T-helper 2 cell treated with Interferon-gamma antibody and Interleukin-4, amounts not matched to agents 5 μg/mL and 100 μg/mL, for 36 hours (primary cell): ENCODE measurements around the gene FAM229A.
A peak's percentile ranks its signal among the peaks of the same experiment; 100 is the strongest.
"Not testable (repeated sequence)": the region's sequence is repeated elsewhere in the genome, so short reads cannot be mapped to it uniquely, and the experiment has no call there.

Experiments used
- DNase-seq: peaks from one replicate; pipeline ENCODE4 v3.0.0; 2021; ENCODE audit warnings: low spot score
- H3K27ac Mint-ChIP-seq: one replicate; pipeline ENCODE4 v1.8.0; 2021; ENCODE audit warnings: mild to moderate bottlenecking, mixed read lengths
- H3K27me3 Mint-ChIP-seq: one replicate; pipeline ENCODE4 v1.8.0; 2021; ENCODE audit warnings: low read depth, mixed read lengths
- H3K36me3 Mint-ChIP-seq: one replicate; pipeline ENCODE4 v1.8.0; 2021; ENCODE audit warnings: low read depth, mixed read lengths
- H3K4me1 Mint-ChIP-seq: one replicate; pipeline ENCODE4 v1.8.0; 2021; ENCODE audit warnings: low read depth, mixed read lengths
- H3K4me3 Mint-ChIP-seq: one replicate; pipeline ENCODE4 v1.8.0; 2022; ENCODE audit warnings: mild to moderate bottlenecking, moderate library complexity, mixed read lengths
- H3K9me3 Mint-ChIP-seq: one replicate; pipeline ENCODE4 v1.8.0; 2021; ENCODE audit warnings: mixed read lengths

Gene FAM229A

DNA sequence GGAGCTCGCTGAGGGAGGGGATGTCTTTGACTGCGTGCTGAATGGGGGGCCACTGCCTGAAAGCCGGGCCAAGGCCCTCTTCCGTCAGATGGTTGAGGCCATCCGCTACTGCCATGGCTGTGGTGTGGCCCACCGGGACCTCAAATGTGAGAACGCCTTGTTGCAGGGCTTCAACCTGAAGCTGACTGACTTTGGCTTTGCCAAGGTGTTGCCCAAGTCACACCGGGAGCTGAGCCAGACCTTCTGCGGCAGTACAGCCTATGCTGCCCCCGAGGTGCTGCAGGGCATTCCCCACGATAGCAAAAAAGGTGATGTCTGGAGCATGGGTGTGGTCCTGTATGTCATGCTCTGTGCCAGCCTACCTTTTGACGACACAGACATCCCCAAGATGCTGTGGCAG, 1.4 kb upstream of the FAM229A start:
- Mint-ChIP-seq H3K9me3 (no peaks in the 10 kb centered on the region), H3K36me3 (peaks cover 28% of the 10 kb centered on the region), H3K27ac (no peak overlapping the region), H3K27me3 (peaks cover 9% of the 10 kb centered on the region), H3K4me1 (peaks cover 16% of the 10 kb centered on the region), H3K4me3 (no peak overlapping the region)
- DNase-seq, result no peak

DNA sequence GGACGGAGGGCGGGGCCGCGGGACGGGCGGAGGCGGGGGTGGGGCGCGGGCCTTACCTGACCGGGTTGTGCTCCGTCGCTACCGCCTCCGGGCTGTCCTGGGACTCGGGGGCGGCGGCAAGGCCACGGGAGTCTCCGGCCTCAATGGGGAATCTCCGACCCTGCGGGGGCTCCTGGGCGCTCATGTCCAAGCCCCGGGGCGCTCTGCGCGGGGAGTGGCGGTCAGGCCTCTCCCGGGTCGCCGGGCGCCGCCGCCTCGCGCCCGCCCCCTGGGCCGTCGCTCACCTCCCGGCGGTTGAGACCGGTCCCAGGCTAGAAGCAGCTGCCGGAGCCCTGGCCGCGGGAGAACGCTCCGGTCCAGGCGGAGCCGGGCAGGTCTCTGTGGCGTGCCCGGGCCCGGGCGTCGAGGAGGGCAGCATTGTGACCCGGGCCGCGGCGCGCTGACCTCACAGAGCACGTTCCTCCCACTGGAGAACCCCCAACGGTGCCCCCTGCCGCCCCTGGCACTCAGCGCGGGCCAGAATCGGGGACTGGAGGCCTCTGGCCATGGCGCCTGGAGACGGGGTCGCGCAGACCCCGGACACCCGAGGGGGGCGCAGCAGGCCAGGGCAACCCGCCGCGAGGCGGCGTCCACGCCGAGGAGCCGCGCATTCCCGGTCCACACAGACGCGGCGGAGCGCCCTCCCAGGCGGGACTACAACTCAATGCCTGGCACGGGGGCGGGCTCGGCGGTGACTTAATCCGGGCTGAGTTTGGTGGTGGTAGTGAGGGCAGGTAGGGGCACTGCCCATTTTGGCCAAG, 411 bp downstream of the FAM229A start:
- no peak overlapping the region for H3K27ac Mint-ChIP-seq
- peaks cover 23% of the 10 kb centered on the region for H3K36me3 Mint-ChIP-seq
- DNase-seq, result no peak
- H3K4me3 Mint-ChIP-seq, result peak overlapping the region; percentile 1
- peaks cover 9% of the 10 kb centered on the region for H3K27me3 Mint-ChIP-seq
- H3K4me1 Mint-ChIP-seq, result peaks cover 16% of the 10 kb centered on the region
- no peaks in the 10 kb centered on the region for H3K9me3 Mint-ChIP-seq

DNA sequence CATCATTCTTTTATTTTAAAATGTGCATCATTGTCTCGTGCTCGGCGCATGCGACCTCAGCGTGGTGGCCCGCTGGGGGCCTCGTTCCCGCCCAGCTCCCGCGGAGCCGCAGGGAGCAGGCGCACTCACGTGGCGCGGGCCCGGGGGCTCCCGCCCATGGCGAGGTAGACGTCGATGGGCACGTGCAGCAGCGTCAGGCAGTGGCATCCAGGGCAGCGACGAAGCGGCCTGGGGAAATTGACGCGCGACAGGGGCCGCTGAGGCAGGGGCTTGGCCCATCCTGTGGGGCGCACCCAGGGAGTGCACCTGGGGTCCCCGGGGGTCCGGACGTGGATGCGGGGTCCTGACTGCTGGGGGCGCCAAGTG, 994 bp downstream of the FAM229A start:
- no peak for DNase-seq
- Mint-ChIP-seq H3K4me1 (peaks cover 16% of the 10 kb centered on the region), H3K36me3 (peaks cover 23% of the 10 kb centered on the region), H3K9me3 (no peaks in the 10 kb centered on the region), H3K27me3 (peaks cover 11% of the 10 kb centered on the region), H3K4me3 (no peak overlapping the region), H3K27ac (no peak overlapping the region)

DNA sequence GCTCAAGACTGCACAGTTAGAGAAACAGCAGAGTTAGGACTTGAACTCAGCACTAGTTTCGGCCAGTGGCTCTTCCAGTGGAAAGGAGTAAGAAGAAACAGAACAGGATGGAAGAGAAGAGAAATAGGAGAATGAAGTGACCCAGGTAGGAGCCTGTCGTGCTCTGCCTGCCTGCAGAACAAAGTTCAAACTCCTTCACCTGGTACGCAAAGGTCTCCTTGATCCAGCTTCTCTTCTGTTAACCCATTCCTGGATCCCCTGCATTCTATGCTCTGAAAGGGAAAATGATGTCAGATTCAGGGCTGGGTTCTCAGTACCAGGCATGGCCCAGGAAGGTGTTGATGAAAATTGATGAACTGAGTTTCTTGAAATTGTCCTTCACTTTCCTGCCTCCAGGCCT, 3.9 kb downstream of the FAM229A start:
- no peak for DNase-seq
- H3K4me1 Mint-ChIP-seq, result peaks cover 21% of the 10 kb centered on the region
- no peak overlapping the region for H3K4me3 Mint-ChIP-seq
- peaks cover 11% of the 10 kb centered on the region for H3K36me3 Mint-ChIP-seq
- H3K27ac Mint-ChIP-seq, result no peak overlapping the region
- H3K27me3 Mint-ChIP-seq, result peaks cover 13% of the 10 kb centered on the region
- no peaks in the 10 kb centered on the region for H3K9me3 Mint-ChIP-seq

DNA sequence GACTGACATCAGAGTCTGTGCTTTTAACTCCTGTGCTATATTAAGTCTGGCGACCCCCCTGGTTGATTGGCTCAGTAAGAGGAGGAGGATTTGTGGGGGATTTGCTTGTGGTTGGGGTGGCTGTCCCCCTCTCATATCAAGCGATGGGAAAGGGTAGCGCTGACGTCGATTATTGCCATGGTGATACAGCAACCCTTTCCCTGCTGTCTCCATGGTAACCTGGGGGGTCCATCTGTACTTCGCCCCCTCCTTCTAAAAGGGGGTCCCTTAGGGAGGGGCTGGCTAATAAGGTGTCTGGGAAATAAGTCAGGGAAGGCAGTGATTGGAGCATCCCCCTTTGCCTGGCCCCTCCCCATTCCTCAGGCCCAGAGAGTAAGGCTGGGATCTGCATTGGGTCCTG, 4.7 kb downstream of the FAM229A start:
- H3K4me3 Mint-ChIP-seq, result no peak overlapping the region
- no peak for DNase-seq

DNA sequence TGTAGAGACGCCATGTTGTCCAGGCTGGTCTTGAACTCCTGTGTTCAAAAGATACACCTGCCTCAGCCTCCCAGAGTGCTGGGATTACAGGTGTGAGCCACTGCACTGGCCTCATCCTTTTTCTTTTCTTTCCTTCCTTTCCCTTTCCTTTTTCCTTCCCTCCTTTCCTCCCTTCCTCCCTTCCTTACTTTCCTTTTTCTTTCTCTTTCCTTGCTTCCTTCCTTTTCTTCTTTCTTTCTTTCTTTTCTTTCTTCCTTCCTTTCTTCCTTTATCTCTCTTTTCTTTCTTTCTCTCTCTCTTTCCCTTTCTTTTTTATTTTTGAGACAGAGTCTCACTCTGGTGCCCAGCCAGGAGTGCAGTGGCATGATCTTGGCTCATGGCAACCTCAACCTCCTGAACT, 5.8 kb downstream of the FAM229A start:
- H3K27ac Mint-ChIP-seq, result no peak overlapping the region

More for the DNA sequence above, 4.7 kb downstream of the FAM229A start:
- Mint-ChIP-seq H3K4me1 (peaks cover 22% of the 10 kb centered on the region), H3K27ac (no peak overlapping the region), H3K27me3 (peaks cover 13% of the 10 kb centered on the region), H3K36me3 (peaks cover 7% of the 10 kb centered on the region), H3K9me3 (no peaks in the 10 kb centered on the region)

DNA sequence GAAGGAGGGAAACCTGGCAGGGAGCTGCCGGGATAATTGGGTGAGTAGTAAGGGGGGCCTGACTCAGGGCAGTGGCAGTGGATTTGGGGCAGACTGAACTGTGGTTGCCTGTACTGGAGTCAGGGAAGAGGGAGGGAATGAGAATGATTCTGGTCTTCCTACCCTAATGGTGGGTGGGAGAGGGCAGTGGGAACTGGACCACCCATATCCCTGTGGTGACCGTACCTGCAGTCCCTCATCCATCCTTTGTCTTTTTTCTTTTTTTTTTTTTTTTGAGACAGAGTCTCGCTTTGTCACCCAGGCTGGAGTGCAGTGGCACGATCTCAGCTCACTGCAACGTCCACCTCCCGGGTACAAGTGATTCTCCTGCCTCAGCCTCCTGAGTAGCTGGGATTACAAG, 6.5 kb downstream of the FAM229A start:
- peaks cover 21% of the 10 kb centered on the region for H3K4me1 Mint-ChIP-seq
- H3K27ac Mint-ChIP-seq, H3K9me3 Mint-ChIP-seq, DNase-seq, H3K4me3 Mint-ChIP-seq, H3K36me3 Mint-ChIP-seq, H3K27me3 Mint-ChIP-seq: not testable (repeated sequence)

More for the DNA sequence above, 5.8 kb downstream of the FAM229A start:
- Mint-ChIP-seq H3K4me1 (peaks cover 22% of the 10 kb centered on the region), H3K4me3 (no peak overlapping the region), H3K9me3 (no peaks in the 10 kb centered on the region), H3K27me3 (peaks cover 11% of the 10 kb centered on the region), H3K36me3 (peaks cover 5% of the 10 kb centered on the region)
- no peak for DNase-seq

DNA sequence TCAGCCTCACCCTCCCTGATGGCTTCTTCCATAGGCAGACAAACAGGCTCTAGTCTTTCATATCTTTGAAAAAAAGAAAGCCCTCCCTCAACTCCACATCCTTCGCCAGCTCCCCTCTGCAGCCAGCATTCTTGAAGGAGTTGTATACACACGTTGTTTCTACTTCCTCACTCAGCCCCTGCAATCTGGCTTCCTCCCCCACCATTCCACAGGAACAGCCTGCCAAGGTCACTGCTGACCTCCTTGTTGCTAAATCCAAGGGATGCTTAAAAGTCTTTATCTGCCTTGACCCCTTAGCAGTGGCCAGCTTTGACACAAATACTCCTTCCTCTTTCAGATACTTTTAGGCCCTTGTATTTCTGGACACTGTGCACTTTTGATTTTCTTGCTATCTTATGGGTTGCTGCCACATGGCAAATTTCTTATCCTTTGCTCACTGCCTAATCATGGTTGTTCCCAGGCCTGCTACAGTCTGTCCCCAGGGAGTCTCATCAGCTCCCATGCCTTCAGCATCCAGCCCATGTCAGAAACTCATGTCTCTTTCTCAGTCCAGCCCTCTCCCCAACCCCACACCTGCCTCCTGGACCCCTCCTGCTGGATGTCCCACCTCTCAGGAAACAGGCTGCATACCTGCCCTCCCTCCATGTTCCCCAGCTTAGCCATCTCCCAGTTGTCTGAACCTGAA, 8.3 kb downstream of the FAM229A start:
- Mint-ChIP-seq H3K4me1 (peaks cover 22% of the 10 kb centered on the region), H3K9me3 (no peaks in the 10 kb centered on the region), H3K27ac (no peak overlapping the region), H3K36me3 (no peaks in the 10 kb centered on the region), H3K27me3 (peaks cover 5% of the 10 kb centered on the region), H3K4me3 (peak overlapping the region; percentile 2)
- no peak for DNase-seq

DNA sequence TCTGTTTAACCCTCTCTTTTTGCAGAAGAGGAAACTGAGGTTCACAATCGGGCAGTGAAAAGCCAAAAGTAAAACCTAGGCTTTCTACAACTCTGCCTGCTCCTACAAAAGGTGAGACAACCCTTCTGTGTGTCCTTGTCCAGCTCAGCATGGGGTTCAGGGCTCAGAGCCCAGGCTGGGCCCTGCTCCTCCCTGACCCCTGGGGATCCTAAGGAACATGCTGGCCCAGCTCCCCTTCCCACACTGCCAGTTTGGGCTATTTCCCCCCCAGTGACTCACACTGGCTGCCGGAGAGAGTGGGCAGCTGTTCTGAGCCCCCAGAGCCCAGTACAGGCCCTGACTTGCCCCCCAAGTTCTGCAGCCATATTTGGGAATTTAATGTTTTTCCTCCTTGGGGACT, 8.9 kb downstream of the FAM229A start:
- Mint-ChIP-seq H3K27ac (no peak overlapping the region), H3K4me3 (peak overlapping the region; percentile 40), H3K4me1 (peaks cover 26% of the 10 kb centered on the region), H3K27me3 (peaks cover 5% of the 10 kb centered on the region), H3K36me3 (no peaks in the 10 kb centered on the region), H3K9me3 (no peaks in the 10 kb centered on the region)
- no peak for DNase-seq

DNA sequence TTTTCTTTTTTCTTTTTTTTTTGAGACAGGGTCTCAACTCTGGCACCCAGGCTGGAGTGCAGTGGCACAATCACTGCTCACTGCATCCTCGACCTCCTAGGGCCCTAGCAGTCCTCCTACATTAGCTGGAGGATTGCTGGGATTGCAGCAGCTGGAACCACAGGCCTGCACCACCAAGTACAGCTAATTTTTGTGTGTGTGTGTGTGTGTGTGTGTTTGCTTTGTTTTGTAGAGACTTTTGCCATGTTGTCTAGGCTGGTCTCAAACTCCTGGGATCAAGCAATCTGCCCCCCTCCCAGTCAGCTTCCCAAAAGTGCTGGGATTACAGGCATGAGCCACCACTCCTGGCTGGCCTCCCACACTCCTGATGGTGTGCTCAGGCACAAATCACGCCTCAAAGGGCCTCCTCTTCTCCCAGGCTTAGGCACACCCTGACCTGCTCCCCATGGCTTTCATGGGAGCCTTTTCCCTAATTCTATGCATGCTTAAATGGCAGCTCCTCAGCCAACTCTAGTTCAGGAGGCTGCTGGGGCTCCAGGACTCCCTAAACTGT, 9.4 kb downstream of the FAM229A start:
- H3K36me3 Mint-ChIP-seq, result no peaks in the 10 kb centered on the region
- H3K4me3 Mint-ChIP-seq, result peak overlapping the region; percentile 63
- no peaks in the 10 kb centered on the region for H3K9me3 Mint-ChIP-seq
- no peak overlapping the region for H3K27ac Mint-ChIP-seq
- peaks cover 5% of the 10 kb centered on the region for H3K27me3 Mint-ChIP-seq
- peaks cover 30% of the 10 kb centered on the region for H3K4me1 Mint-ChIP-seq
- DNase-seq, result no peak

DNA sequence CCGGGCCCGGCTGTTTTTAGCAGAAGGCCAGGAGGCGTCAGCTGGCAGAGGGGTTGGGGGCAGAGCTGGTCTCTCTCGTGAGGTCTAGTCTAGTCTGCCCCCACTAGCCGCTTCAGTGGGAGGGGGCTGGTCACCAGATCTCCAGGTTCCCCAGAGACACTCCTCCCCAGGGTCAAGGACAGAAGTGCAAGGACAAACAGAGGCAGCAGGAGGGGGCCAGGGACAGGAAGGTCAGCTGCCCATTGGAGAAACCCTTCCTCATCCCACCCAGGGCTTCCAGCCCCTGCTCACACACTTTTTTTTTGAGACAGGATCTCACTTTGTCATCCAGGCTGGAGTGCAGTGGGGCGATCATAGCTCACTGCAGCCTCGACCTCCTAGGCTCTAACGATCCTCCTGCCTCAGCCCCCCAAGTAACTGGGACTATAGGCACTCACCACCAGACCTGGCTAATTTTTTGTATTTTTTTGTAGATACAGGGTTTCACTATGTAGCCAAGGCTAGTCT, 10.0 kb downstream of the FAM229A start:
- Mint-ChIP-seq H3K36me3 (no peaks in the 10 kb centered on the region), H3K27ac (no peak overlapping the region), H3K4me1 (peaks cover 30% of the 10 kb centered on the region), H3K4me3 (peak overlapping the region; percentile 63), H3K27me3 (peaks cover 5% of the 10 kb centered on the region), H3K9me3 (no peaks in the 10 kb centered on the region)
- no peak for DNase-seq

DNA sequence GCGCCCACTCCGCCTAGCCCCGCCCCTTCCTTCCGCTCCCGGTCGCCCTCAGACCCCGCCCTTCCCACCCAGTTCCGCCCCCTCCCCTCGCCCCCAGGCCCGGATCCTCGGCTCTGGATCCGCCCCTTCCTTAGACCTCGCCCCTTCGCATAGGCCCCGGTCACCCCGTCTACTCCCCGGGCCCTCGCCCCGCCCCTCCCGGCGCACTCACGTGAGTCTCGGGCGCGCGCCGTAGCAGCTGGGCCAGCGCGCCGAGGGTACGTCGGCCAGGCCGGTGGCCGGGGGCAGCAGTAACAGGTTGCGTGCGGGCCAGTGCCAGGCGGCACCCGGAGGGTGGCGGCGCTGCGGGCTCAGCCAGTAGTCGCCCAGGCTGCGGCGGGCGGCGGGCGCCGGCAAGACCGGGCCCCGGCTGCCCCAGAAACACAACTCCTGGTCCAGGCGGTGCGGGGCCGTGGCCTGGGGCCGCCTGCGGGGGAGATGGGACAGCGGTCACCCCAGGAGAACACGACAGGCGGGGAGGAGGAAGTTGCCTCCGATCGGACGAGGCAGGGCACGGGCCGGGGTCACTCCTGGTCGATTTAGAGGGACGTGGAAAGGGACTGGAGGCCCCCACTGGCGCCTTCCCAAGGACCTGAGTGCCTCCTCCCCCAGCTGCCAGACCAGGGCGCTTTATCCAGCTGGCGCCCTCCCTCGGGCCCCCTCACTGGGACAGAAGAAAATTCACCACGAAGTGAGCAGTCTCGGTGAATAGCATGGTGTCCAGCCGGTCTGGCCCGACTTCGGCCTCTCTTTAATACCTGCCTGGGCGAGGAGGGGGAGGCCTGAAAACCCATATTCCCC, 10.7 kb downstream of the FAM229A start:
- Mint-ChIP-seq H3K4me1 (peaks cover 30% of the 10 kb centered on the region), H3K27ac (peak overlapping the region; percentile 72), H3K4me3 (peak overlapping the region; percentile 84), H3K27me3 (peaks cover 5% of the 10 kb centered on the region), H3K9me3 (no peaks in the 10 kb centered on the region), H3K36me3 (no peaks in the 10 kb centered on the region)
- peak; percentile 89 for DNase-seq

DNA sequence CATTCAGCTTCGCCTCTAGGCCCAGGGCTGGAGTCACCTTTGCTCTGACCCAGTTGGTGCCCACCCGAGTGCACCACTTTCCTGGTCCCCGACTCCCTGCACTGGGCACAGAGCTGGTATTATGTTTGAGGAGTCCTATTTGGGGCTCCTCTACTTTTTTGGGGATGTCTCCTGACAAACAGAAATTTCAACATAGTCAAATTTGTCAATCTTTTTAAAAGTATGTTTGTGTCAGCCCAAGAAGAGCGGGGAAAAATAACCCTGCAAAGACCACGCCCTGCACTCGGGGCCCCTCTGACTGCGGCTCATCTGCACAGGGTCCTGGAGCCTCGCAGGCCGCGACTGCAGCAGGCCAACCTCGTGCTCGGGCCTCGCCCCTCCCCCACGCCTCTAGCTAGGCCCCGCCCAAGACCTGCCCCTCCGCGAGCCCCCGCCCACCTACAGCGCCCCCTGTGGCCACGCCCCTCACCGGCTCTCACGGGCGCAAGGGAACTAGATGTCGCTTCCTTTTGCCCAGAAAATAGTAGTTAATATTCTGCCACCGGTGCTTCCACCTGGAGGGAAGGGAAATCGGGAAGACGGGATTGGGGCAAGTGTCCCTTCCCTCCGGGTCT, 11.4 kb downstream of the FAM229A start:
- Mint-ChIP-seq H3K9me3 (no peaks in the 10 kb centered on the region), H3K36me3 (no peaks in the 10 kb centered on the region), H3K4me1 (peaks cover 30% of the 10 kb centered on the region), H3K27ac (peak overlapping the region; percentile 72), H3K27me3 (peaks cover 7% of the 10 kb centered on the region), H3K4me3 (peak overlapping the region; percentile 84)
- no peak for DNase-seq
